Cortex of kidney (tissue), 1 donor: ENCODE results near the gene POU3F2.

Experiments
- DNase-seq: peaks from one replicate; lab custom pipeline; 2025; lab: John Stamatoyannopoulos, UW

The POU3F2 gene

GRCh38 chr6:98831057-98831958, 3.1 kb upstream of the POU3F2 start:
- no peak for DNase-seq

- no peak for DNase-seq
These were observed 2.5 kb upstream of the POU3F2 start for GRCh38 chr6:98831959-98832283.

GRCh38 chr6:98832284-98833056, 1.9 kb upstream of the POU3F2 start:
- no peak for DNase-seq

- no peak for DNase-seq
These were observed 1.4 kb upstream of the POU3F2 start for GRCh38 chr6:98833057-98833306.

GRCh38 chr6:98833307-98834059, 891 bp upstream of the POU3F2 start:
- no peak for DNase-seq

GRCh38 chr6:98835149-98836024, 1.0 kb downstream of the POU3F2 start:
- no peak for DNase-seq

- DNase-seq: no peak
These were observed 1.9 kb downstream of the POU3F2 start for GRCh38 chr6:98836025-98836961.

- no peak for DNase-seq
These were observed 2.9 kb downstream of the POU3F2 start for GRCh38 chr6:98836962-98837944.

- DNase-seq: no peak
These were observed 3.7 kb downstream of the POU3F2 start for GRCh38 chr6:98838032-98838431.

- no peak for DNase-seq
These were observed 4.6 kb downstream of the POU3F2 start for GRCh38 chr6:98838975-98839374.

- no peak for DNase-seq
These were observed 5.5 kb downstream of the POU3F2 start for GRCh38 chr6:98839781-98840361.

- DNase-seq: no peak
These were observed 6.0 kb downstream of the POU3F2 start for GRCh38 chr6:98840385-98840784.

- DNase-seq: no peak
These were observed 6.7 kb downstream of the POU3F2 start for GRCh38 chr6:98840996-98841513.

GRCh38 chr6:98841621-98842341, 7.4 kb downstream of the POU3F2 start:
- DNase-seq: no peak

- no peak for DNase-seq
These were observed 8.2 kb downstream of the POU3F2 start for GRCh38 chr6:98842342-98843180.

- DNase-seq: no peak
These were observed 9.2 kb downstream of the POU3F2 start for GRCh38 chr6:98843271-98844243.
